OCI-LY1 (cell line): ENCODE data around the gene NKD1.

Experiments
- EZH2 ChIP-seq: fragments of 200-600 bp; sonication (generic), shearing (Covaris generic); IDR thresholded peaks from 2 replicates; pipeline ENCODE4 v1.8.0; 2017; ENCODE audit warnings: borderline replicate concordance, mixed run types, mild to moderate bottlenecking, antibody characterized with exemption, low read length, moderate library complexity, mixed read lengths
- TF ChIP-seq, protein P1 (sequence below): fragments of 200-600 bp; sonication (generic), shearing (Covaris generic); IDR thresholded peaks from 2 replicates; pipeline ENCODE4 v1.5.1; 2017; ENCODE audit warnings: mild to moderate bottlenecking, antibody characterized with exemption, low read length, moderate library complexity, mixed read lengths

- TF ChIP-seq, protein P1, sequence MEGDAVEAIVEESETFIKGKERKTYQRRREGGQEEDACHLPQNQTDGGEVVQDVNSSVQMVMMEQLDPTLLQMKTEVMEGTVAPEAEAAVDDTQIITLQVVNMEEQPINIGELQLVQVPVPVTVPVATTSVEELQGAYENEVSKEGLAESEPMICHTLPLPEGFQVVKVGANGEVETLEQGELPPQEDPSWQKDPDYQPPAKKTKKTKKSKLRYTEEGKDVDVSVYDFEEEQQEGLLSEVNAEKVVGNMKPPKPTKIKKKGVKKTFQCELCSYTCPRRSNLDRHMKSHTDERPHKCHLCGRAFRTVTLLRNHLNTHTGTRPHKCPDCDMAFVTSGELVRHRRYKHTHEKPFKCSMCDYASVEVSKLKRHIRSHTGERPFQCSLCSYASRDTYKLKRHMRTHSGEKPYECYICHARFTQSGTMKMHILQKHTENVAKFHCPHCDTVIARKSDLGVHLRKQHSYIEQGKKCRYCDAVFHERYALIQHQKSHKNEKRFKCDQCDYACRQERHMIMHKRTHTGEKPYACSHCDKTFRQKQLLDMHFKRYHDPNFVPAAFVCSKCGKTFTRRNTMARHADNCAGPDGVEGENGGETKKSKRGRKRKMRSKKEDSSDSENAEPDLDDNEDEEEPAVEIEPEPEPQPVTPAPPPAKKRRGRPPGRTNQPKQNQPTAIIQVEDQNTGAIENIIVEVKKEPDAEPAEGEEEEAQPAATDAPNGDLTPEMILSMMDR: no peak
- TF ChIP-seq EZH2: no peak
Measured at GRCh38 chr16:50607447-50607846, 59.3 kb downstream of the NKD1 start.
